SKM-1 treated with dmso at 0.1 percent for 144 hours (cell line): ENCODE results near the gene SSH2.

Experiments
- DNase-seq: peaks from one replicate; lab custom pipeline; 2025; ENCODE audit not compliant: unreplicated experiment; lab: John Stamatoyannopoulos, UW

SSH2 gene

GRCh38 chr17:29616300-29617048, 313.6 kb downstream of the SSH2 start:
- DNase-seq = no peak

- peak; percentile 56 for DNase-seq
Measured at GRCh38 chr17:29615492-29616299, 314.3 kb downstream of the SSH2 start.

GRCh38 chr17:29615048-29615385, 315.0 kb downstream of the SSH2 start:
- DNase-seq = no peak

GRCh38 chr17:29614349-29615047, 315.5 kb downstream of the SSH2 start:
- DNase-seq = no peak

- DNase-seq = no peak
Measured at GRCh38 chr17:29613856-29614255, 316.2 kb downstream of the SSH2 start.

GRCh38 chr17:29613352-29613837, 316.6 kb downstream of the SSH2 start:
- peak; percentile 86 for DNase-seq

GRCh38 chr17:29612404-29613280, 317.4 kb downstream of the SSH2 start:
- DNase-seq = no peak

- DNase-seq = no peak
Measured at GRCh38 chr17:29612094-29612403, 318.0 kb downstream of the SSH2 start.

- DNase-seq = no peak
Measured at GRCh38 chr17:29611351-29612093, 318.5 kb downstream of the SSH2 start.

GRCh38 chr17:29610395-29610794, 319.6 kb downstream of the SSH2 start:
- no peak for DNase-seq

- DNase-seq = no peak
Measured at GRCh38 chr17:29608986-29609385, 321.0 kb downstream of the SSH2 start.

- DNase-seq = no peak
Measured at GRCh38 chr17:29607557-29608195, 322.4 kb downstream of the SSH2 start.

GRCh38 chr17:29603109-29603674, 326.8 kb downstream of the SSH2 start:
- DNase-seq = no peak

- DNase-seq = no peak
Measured at GRCh38 chr17:29597361-29598172, 332.5 kb downstream of the SSH2 start.

- no peak for DNase-seq
Measured at GRCh38 chr17:29596811-29597210, 333.2 kb downstream of the SSH2 start.

GRCh38 chr17:29595943-29596774, 333.9 kb downstream of the SSH2 start:
- no peak for DNase-seq

GRCh38 chr17:29595107-29595942, 334.7 kb downstream of the SSH2 start:
- no peak for DNase-seq
